Measurements from ENCODE around the gene ITPRIP.

- no peak for TF ChIP-seq CTCF (optimal IDR thresholded peaks at IDR 0.05 in 1 of 3, IDR thresholded peaks at IDR 0.05 in 1 of 3, conservative IDR thresholded peaks at IDR 0.05 in 1 of 3; ENCODE audit: extremely low read depth in 1 of 3, insufficient read depth in 2 of 3, low read length in 3 of 3)
- TF ChIP-seq EZH2 (IDR thresholded peaks at IDR 0.05; ENCODE audit: low read length): no peak
Measured at GRCh38 chr10:104288355-104288754, 49.9 kb downstream of the ITPRIP start.
